ENCODE results near the gene NDUFV1. TPM values are rescaled to one million over a fixed set of nuclear protein-coding genes. Genes with fewer than 3 reads are reported as not detected.

NDUFV1 gene
- total RNA-seq, 1 experiment from 2014 or later: 203 TPM

DNA sequence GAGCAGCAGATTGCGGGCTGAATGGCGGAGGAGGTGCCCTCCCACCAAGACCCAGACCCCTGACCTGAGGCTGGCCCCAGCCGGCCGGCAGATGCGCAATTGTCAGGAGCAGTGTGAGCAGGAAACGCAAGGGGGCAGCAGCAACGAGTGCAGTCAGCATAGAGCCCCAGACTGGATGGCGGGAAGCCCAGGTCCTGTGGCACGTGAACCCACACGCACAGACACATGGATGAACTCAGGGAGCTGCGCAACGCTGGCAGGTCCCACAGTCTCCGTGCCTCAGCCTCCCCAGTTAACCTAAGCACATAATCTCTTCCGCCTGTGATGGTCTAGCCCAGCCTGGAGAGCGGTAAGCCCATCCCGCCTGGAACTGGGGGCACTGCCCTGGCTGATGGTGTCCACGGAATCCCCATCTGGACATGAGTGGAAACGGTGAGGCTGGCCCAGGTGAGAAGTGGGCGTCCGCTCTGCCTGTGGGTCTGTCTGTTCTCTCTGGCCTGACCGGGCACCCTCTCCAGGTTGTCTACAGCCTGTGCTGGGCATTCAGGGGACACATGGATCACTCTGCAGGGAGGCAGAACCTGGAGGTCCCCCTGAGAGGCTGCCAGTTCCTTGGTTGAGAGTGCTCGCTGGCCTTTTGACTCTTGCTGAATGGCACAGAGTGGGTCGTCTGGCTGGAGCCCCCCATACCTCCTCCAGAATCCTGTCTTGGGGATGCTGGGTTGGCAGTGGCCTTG, 33.5 kb downstream of the NDUFV1 start:
- peak; percentile 48 for DNase-seq (ENCODE audit: low read depth)

DNA sequence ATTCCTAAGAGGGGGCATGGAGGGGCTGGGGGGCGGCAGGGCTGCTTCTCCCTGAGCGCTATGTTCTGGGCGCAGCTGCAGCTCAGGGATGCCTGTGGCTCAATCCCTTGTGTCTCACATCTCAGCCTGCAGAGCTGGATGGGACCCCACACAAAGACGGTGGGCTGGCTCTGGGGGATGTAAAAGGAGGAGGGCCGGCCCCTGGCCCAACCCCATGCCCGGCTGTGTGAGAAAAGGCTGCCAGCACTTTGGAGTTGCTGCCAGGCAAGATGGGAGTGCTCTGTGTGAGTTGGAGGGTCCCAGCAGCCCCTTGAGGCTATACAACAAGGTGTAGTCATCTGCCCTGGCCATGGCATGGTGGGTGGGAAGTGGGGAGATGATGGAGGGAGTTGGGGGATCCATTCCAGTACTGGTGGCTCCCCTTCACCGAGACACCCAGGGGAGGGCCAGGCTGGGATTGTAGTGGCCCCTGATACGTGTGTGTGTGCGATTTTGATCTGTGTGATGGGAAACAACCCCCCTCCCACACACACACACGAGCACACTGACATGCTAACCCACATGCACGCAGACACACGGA, 34.1 kb downstream of the NDUFV1 start:
- DNase-seq (ENCODE audit: low read depth): no peak

GRCh38 chr11:67641338-67642172, 34.8 kb downstream of the NDUFV1 start:
- DNase-seq (ENCODE audit: low read depth): no peak

DNA sequence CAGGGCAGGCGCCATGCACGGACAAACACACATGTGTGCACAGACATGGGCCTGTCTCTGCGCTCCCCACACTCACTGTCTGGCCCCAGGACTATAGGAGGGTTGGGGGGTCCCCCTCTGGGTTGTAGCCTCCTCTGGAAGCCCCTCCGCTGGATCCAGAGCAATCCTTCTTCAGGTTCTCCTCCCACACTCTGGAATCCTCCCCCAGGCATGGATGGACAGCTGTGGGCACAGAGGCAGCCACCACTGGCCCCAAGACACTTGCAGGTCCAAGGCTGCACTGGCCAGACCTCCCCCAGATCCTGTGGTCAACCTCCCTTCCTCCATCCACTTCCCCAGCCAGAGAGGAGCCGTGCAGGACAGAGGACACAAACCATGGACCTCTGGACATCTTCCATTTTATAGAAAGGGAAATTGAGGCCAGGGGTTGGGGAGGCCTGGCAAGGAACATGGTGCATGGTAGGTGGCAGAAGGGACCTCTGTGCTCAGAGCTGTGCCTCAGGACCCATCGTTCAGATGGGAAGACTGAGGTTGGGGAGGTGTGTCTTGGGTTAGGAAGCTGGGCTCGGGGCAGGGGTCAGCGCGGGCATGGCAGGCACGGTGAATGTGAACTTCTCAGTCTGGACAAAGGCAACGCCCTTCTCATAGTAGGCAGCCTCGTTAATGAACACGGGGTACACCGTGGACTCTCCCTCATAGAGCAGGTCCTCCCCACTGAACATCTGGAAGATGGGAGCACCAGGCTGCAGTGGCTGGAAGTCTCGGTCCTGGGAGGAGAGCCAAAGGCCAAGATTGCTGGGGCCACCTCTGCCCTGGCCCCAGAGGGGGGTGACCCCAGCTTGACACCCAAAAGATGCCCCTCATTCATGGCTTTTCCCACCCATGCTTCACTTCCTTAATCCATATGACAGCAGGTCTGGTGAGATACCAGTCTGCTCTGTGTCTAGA, 35.7 kb downstream of the NDUFV1 start:
- no peak for DNase-seq (ENCODE audit: low read depth)

DNA sequence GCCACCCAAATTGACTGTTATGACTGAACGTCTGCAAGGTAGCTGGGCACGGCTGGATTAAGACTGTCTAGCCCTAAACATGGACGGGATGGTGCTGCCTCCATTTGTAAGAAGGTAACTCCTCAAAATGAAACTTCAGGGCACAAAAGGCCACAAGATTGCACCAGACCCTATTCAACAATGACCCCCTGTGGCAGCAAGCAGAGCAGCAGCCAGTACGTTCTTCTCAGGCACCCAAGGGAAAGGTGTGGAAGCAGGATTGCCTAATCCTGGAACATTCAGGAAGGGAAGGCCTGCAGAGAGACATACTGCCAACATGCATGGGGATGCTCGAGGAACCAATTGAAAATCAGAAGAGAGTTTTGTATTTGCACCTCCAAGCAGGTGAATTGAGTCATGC, 37.3 kb downstream of the NDUFV1 start:
- peak; percentile 19 for DNase-seq (ENCODE audit: low read depth)

DNA sequence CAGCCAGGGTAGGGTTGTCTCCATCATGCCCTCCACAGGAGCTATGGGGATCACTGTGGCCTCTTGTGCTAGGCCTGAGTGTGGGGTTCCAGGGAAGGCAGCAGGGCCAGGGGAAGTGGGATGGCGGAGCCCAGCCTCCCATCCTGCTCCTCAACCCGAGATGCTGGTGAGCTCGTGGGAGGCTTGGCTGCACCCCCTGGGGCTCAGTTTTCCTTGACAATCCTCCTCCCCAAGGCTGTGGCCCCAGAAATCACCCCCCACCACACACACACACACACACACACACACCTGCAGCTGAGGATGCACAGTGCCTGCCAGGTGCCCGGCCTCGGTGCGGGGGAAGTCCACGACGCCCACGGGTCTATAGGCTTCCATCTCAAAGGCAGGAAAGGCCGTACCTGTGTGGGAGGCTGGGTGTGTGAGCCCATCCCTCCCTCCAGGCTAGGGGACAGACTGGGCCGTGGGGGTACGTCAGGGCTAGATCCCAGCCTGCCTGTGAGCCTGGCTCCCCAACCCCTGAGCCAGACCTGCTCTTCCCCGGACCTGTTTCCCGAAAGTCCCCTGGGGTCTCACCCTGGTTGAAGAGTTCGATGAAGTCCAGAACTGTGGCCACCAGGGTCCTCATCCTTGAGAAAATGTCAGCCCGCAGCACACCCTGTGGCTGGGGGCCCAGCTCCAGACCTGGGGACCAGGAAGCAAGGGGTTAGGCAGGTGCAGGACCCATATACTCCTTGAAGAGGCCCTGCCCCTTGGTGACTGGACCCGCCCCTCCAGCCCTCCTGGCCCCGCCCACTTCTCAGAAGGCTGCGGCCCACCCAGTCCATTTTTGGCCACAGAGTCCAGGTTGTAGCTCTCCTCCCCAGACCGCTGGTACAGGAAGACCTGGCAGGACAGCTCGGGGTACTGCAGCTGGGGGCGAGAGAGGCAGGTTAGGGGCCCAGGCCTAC, 38.0 kb downstream of the NDUFV1 start:
- no peak for DNase-seq (ENCODE audit: low read depth)

DNA sequence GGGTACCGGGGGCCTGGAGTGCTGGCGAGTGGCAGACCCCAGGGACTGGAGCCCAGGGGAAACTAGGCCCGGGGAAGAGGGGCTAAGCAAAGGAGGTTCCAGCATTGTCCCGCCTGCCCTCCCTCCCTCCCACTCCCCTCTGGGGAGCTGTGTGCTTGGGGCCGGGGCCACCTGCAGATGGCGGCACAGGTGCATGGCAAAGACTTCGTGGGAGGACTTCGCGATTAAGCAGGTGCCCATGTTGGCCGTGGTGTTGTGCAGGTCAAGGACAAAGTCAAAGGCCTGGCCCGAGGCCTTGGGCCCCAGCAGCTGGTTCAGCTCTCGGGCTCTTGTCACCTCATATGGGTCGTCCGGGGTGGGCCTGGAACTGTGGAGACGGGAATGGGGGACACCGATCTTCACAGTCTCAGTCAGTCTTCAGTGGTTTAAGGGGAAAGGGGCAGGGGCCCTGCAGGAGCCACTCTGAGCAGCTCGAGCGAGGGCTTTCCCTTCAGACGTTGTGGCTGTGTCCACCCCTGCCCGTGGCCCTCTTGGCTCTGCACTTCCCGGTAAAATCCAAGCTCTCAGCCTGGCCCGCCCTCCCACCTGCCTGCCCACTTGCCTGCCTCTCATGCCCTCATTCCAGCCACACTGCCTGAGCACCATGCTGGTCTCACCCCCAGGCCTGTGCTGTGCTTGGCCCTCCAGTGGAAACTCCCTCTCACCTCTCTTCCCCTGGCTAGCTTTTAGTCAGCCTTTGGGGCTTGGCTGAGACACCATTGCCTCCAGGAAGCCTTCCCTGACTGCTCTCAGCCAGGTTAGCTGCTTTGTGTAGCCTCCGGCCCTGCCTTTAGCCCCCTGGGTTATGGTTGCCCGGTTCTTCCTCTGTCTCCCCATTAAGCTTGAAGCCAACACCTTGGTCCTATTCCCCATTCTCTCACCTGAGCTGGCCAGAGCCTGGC, 39.1 kb downstream of the NDUFV1 start:
- DNase-seq (ENCODE audit: low read depth): no peak

GRCh38 chr11:67646535-67647336, 40.0 kb downstream of the NDUFV1 start:
- DNase-seq (ENCODE audit: low read depth): no peak

DNA sequence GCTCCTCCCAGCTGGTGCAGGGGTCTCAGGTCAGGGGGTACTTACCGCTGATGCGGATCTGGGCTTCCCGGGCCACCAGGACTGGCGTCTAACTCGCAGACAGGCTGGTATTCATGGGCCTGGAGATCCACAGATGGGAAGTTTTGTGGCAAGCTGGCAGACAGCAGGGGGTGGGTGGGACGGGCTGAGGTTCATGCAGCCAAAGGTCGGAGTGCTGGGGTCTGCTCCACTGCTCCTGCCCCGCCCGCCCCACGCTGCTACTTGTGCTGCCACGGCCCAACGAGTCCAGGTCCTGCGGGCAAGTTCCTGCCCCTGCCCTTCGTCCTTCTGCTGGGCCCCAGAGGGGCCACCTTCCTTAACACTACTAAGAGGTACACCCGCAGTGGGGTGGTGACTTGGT, 40.7 kb downstream of the NDUFV1 start:
- DNase-seq (ENCODE audit: low read depth): no peak

GRCh38 chr11:67648140-67648795, 41.5 kb downstream of the NDUFV1 start:
- DNase-seq (ENCODE audit: low read depth): no peak

DNA sequence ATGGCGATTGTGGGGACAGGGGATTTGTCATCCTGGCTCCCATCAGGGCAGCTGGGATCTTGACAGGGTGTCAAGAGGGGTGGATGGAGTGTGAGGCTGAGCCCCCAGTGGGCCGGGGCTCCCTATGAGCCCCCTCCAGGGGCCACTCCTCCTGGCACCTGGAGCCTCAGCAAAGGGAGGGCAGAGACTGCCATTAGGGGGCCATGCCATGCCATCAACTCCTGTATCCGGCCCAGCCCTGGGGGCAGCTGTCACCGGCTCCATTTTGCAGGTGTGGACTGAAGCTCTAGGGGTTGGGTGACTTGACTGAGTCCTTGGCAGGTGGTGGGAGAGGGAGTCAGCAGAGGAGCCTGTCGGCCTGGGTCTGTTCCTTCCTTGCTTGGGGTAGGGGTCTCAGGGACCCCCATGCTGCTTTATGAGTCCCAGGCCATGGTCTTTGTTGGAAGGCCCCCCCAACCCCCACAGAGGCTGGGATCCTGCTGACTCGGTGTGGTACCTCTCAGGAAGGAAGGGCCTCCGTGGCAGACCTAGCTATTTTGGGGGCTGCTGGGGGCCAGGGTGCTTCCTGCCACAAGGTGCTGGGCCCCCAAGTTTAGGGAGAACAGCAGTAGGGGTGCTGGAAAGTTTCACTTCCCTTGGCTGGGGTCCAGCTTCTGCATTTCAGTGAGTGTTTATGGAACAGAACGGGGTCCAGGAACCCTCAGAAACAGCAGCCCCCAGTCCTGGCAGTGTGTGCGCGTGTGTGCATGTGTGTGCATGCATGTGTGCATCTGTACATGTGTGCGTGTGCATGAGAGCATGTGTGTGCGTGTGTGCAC, 42.3 kb downstream of the NDUFV1 start:
- DNase-seq (ENCODE audit: low read depth): no peak

DNA sequence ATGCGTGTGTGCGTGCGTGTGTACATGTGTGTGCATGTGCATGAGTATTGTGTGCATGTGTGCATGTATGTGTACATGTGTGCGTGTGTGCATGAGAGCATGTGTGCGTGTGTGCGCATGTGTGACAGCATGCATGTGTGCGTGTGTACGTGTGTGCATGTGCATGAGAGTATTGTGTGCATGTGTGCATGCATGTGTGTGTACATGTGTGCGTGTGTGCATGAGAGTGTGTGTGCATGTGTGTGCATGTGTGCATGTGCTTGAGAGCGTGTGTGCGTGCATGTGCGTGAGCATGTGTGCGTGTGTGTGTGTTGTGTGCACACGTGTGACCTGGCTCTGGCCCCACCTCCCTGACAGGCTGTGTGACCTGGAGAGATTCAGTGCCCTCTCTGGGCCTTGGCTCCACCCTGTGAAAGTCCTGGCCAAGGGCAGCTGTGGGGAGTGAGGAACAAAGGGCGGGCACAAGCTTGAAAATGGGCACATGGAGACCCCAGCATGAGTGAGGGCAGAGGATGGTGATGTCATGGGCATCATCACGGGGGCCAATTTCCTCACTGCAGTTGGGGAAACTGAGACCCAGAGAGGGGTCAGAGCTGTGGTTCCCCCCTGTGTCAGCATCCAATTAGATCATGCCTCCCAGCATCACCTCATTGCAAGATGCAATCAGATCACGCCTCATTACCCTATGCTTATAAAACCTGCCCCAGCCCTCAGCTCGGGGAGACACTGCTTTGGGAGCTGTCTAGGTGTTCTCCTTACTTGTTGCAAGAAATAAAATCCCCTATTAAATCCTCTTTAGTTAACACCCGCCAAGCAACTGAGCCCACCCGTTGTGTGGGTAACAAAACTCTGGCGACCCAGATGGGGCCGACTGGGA, 43.1 kb downstream of the NDUFV1 start:
- no peak for DNase-seq (ENCODE audit: low read depth)

GRCh38 chr11:67651976-67652781, 45.4 kb downstream of the NDUFV1 start:
- DNase-seq (ENCODE audit: low read depth): no peak

DNA sequence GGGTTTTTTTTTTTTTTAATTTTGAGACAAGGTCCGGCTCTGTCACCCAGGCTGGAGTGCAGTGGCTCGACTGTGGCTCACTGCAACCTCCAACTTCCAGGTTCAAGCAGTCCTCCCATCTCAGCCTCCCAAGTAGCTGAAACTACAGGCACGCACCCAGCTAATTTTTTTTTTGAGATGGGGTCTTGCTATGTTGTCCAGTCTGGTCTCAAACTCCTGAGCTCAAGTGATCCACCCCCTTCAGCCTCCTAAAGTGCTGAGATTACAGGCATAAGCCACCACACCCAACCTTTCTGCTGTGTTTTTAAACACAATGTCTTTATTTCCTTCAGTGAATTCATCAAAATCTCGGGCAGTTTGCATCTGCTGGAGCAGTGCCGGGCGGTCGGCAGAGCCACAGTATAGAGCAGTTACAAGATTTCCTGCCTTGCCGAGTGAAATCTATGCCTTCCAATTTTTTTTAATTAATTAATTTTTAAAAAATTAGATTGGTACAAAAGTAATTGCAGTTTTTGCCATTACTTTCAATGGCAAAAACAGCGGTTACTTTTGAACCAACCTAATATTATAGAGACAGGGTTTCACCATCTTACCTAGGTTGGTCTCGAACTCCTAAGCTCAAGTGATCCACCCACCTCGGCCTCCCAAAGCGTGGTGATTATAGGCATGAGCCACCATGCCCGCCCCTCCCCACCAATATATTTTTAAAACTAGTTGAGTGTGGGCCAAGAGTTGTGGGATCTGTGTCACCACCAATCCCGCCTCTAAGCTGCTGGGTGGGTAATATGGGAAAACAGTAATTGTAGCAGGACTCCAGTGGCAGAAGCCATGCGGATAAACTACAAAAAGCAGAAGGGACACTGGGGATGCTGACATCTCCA, 46.5 kb downstream of the NDUFV1 start:
- no peak for DNase-seq (ENCODE audit: low read depth)

Data from RPMI7951 (cell line).